Calu3 (cell line): ENCODE measurements around the gene TACR3. TPM values are rescaled to one million over a fixed set of nuclear protein-coding genes. Genes with fewer than 3 reads are reported as not detected.
"Not testable (repeated sequence)": the region's sequence is repeated elsewhere in the genome, so short reads cannot be mapped to it uniquely, and the experiment has no call there.

Experiments used
- BruUV-seq: library from RNA; stranded (reverse); fragments of 400-500 nt; replicated peaks from 2 replicates; lab custom pipeline; 2021; lab: Mats Ljungman, UMichigan
- CTCF ChIA-PET: fragments of 300-600 bp; sonication (Branson Sonifier 250); formaldehyde crosslinking; loops from one replicate; lab custom pipeline; 2022; ENCODE audit warnings: antibody characterized with exemption; lab: Charles Lee
- DNase-seq: peaks from one replicate; pipeline ENCODE4 v3.0.0; 2022
- H3K27ac Mint-ChIP-seq: one replicate; pipeline ENCODE4 v1.8.0; 2022; ENCODE audit warnings: mixed read lengths; ENCODE audit not compliant: unreplicated experiment
- H3K27me3 Mint-ChIP-seq: one replicate; pipeline ENCODE4 v1.8.0; 2022; ENCODE audit warnings: mixed read lengths; ENCODE audit not compliant: unreplicated experiment
- H3K36me3 Mint-ChIP-seq: one replicate; pipeline ENCODE4 v1.8.0; 2022; ENCODE audit warnings: mild to moderate bottlenecking, moderate library complexity, mixed read lengths; ENCODE audit not compliant: insufficient read depth, unreplicated experiment
- H3K4me1 Mint-ChIP-seq: one replicate; pipeline ENCODE4 v1.8.0; 2022; ENCODE audit warnings: mild to moderate bottlenecking, low read depth, mixed read lengths; ENCODE audit not compliant: unreplicated experiment
- H3K4me3 Mint-ChIP-seq: one replicate; pipeline ENCODE4 v1.8.0; 2022; ENCODE audit warnings: mild to moderate bottlenecking, low read depth, moderate library complexity, mixed read lengths; ENCODE audit not compliant: unreplicated experiment
- H3K9me3 Mint-ChIP-seq: one replicate; pipeline ENCODE4 v1.8.0; 2022; ENCODE audit warnings: low read depth, mixed read lengths; ENCODE audit not compliant: unreplicated experiment
- intact Hi-C: fragments of 100-400 bp; cut with micrococcal nuclease; formaldehyde crosslinking; loops from one replicate; pipeline ENCODE4 v1.10.0; 2022; ENCODE audit not compliant: unreplicated experiment
- total RNA-seq: library from RNA; stranded (reverse); gene quantifications from 2 replicates; pipeline ENCODE4 v1.2.3, GENCODE V29; 2022
- TF ChIP-seq, protein P1 (sequence below): fragments of 200-600 bp; IDR thresholded peaks from one replicate; pipeline ENCODE4 v1.8.0; 2022; ENCODE audit warnings: antibody characterized with exemption; ENCODE audit not compliant: unreplicated experiment

TACR3 gene
- total RNA-seq, 1 experiment from 2014 or later: not detected

DNA sequence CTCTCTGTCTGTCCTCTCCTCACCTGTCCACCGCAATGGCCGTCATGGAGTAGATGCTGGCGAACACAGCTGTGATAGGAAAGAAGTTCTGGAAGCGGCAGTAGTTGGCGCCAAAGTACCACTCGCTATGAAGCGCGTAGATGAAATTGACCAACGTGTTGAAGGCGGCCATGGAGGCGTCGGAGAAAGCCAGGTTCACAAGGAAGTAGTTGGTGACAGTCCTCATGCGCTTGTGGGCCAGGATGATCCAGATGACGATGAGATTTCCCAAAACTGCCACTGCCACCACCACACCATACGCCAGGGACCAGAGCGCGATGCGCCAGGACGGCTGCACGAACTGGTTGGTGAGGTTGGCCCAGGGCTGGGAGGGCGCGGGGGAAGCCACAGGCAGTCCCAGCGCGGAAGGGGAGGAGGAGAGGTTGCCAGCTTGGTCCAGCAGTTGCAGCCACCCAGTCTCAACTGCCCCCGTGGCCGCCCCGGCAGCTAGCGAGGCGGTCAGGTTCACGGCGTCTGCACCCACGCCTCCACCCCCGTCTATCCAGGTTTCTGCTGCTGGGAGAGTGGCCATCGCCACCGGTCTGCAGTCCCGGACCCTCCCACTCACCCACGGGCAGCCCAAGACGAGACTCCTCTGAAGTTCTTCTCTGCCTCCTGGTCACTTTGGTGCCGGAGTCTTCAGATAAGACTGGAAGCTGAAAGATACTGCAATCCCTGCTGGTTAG, 518 bp downstream of the TACR3 start:
- Mint-ChIP-seq H3K27ac (no peak overlapping the region), H3K4me1 (no peaks in the 10 kb centered on the region), H3K4me3 (no peak overlapping the region), H3K36me3 (no peaks in the 10 kb centered on the region), H3K27me3 (no peaks in the 10 kb centered on the region), H3K9me3 (no peaks in the 10 kb centered on the region)
- CTCF ChIA-PET: no interaction called here
- TF ChIP-seq, protein P1, sequence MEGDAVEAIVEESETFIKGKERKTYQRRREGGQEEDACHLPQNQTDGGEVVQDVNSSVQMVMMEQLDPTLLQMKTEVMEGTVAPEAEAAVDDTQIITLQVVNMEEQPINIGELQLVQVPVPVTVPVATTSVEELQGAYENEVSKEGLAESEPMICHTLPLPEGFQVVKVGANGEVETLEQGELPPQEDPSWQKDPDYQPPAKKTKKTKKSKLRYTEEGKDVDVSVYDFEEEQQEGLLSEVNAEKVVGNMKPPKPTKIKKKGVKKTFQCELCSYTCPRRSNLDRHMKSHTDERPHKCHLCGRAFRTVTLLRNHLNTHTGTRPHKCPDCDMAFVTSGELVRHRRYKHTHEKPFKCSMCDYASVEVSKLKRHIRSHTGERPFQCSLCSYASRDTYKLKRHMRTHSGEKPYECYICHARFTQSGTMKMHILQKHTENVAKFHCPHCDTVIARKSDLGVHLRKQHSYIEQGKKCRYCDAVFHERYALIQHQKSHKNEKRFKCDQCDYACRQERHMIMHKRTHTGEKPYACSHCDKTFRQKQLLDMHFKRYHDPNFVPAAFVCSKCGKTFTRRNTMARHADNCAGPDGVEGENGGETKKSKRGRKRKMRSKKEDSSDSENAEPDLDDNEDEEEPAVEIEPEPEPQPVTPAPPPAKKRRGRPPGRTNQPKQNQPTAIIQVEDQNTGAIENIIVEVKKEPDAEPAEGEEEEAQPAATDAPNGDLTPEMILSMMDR: no peak
- DNase-seq: no peak
- no TSS peak for BruUV-seq
- intact Hi-C loops: no loop called here

DNA sequence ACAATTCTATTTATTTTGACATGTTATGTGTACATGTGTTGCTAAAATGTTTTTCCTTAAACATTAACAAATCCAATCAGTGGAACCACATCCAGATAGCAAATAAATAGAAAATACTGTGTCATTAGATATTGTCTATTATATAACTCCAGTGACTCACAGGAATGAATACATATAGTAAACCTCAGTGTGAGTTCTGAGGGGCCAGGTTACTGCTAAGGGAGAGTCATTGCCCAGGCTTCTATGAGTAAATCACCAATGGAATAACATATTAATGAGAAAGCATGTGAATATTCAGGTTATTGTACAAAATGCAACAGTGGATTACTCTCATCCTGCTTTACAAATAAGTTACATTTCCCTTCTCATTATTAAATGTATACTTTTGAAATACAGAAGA, 27.2 kb downstream of the TACR3 start:
- no peak for DNase-seq
- CTCF ChIA-PET: no interaction called here
- H3K9me3 Mint-ChIP-seq: no peaks in the 10 kb centered on the region
- BruUV-seq: no TSS peak
- H3K36me3 Mint-ChIP-seq: no peaks in the 10 kb centered on the region
- H3K4me1 Mint-ChIP-seq: no peaks in the 10 kb centered on the region
- no peaks in the 10 kb centered on the region for H3K27me3 Mint-ChIP-seq
- intact Hi-C loops: no loop called here
- no peak overlapping the region for H3K27ac Mint-ChIP-seq
- no peak overlapping the region for H3K4me3 Mint-ChIP-seq
- TF ChIP-seq, protein P1: no peak

DNA sequence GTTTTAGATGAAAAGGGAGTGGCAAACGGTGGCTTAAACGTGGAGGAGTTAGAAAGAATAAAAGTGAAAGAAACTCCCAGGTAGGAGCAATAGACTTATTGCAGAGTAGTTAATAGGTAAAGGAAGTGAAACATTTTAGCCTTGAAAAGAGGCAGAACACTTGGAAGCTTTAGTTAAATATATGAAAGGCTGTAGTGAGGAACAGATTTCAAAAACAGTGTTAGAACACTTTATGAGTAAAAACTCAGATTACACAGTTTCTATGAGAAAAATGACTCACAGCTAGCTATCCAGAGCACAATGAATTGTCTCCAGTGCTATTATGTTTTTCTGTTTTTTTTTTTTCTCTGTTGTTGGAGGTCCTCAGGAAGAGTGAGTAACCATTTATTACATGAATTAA, 45.8 kb downstream of the TACR3 start:
- Mint-ChIP-seq H3K27ac (no peak overlapping the region), H3K36me3 (no peaks in the 10 kb centered on the region), H3K9me3 (peaks cover 2% of the 10 kb centered on the region), H3K27me3 (no peaks in the 10 kb centered on the region), H3K4me1 (no peaks in the 10 kb centered on the region), H3K4me3 (no peak overlapping the region)
- CTCF ChIA-PET: no interaction called here
- intact Hi-C loops: no loop called here
- TF ChIP-seq, protein P1: no peak
- no peak for DNase-seq
- no TSS peak for BruUV-seq

DNA sequence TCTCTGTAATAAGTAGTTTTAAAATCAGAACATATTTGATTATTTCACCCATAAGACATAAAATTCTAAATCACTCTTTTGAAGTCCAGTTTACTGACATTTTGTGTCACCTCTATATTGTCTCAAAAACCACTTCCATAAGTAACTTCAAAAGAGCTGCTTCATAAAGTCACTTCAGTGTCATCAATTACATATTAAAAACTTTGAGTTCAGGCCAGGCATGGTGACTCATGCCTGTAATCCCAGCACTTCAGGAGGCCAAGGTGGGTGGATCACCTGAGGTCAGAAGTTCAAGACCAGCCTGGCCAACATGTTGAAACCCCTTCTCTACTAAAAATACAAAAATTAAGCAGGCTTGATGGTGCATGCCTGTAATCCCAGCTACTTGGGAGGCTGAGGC, 53.0 kb downstream of the TACR3 start:
- H3K36me3 Mint-ChIP-seq, H3K27me3 Mint-ChIP-seq, BruUV-seq, intact Hi-C loops, CTCF ChIA-PET, H3K4me3 Mint-ChIP-seq, H3K4me1 Mint-ChIP-seq, DNase-seq, H3K27ac Mint-ChIP-seq, H3K9me3 Mint-ChIP-seq: not testable (repeated sequence)

DNA sequence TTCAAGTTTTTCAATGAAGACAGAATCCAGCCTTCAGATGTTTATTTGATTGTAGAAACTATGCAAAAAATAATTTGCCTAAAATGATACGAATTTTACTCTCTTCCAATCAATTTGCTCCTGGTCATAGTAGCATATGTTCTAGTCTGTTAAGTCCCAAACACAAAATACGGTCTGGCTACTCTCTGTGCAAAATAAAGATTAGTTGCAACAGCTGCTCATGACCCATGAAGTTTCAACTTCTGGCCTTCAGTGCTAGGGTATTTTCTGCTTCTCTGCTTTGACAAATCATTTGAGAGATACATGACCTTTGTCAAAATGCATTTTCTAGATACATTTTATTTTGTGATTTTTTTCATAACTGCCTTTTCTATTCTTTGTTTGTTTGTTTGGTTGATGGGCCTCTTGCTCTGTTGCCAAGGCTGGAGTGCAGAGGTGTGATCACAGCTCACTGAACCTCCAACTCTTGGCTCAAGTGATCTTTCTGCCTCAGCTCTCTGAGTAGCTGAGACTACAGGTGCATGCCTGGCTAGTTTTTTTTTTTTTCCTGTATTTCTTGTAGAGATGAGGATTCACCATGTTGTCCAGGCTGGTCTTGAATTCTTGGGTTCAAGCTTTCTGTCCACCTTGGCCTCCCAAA, 55.2 kb downstream of the TACR3 start:
- TF ChIP-seq, protein P1: no peak
- no TSS peak for BruUV-seq
- intact Hi-C loops: no loop called here
- no peaks in the 10 kb centered on the region for H3K9me3 Mint-ChIP-seq
- no peaks in the 10 kb centered on the region for H3K36me3 Mint-ChIP-seq
- no peak overlapping the region for H3K4me3 Mint-ChIP-seq
- DNase-seq: no peak
- H3K27me3 Mint-ChIP-seq: no peaks in the 10 kb centered on the region
- CTCF ChIA-PET: no interaction called here
- H3K27ac Mint-ChIP-seq: no peak overlapping the region
- H3K4me1 Mint-ChIP-seq: no peaks in the 10 kb centered on the region
